Hindlimb muscle (tissue), 1 donor: ENCODE results near the gene ZNF528. TPM values are rescaled to one million over a fixed set of nuclear protein-coding genes. Genes with fewer than 3 reads are reported as not detected.

ENCODE experiments used
- DNase-seq: peaks from one replicate; pipeline ENCODE4 v3.0.0-alpha.2; 2013
- polyA plus RNA-seq: library from polyadenylated mRNA; unstranded; fragments of 120-200 nt; gene quantifications from one replicate; pipeline ENCODE4 v1.2.1, GENCODE V29; 2013; ENCODE audit not compliant: insufficient read length

Gene ZNF528
- polyA plus RNA-seq = 25.1 TPM

DNA sequence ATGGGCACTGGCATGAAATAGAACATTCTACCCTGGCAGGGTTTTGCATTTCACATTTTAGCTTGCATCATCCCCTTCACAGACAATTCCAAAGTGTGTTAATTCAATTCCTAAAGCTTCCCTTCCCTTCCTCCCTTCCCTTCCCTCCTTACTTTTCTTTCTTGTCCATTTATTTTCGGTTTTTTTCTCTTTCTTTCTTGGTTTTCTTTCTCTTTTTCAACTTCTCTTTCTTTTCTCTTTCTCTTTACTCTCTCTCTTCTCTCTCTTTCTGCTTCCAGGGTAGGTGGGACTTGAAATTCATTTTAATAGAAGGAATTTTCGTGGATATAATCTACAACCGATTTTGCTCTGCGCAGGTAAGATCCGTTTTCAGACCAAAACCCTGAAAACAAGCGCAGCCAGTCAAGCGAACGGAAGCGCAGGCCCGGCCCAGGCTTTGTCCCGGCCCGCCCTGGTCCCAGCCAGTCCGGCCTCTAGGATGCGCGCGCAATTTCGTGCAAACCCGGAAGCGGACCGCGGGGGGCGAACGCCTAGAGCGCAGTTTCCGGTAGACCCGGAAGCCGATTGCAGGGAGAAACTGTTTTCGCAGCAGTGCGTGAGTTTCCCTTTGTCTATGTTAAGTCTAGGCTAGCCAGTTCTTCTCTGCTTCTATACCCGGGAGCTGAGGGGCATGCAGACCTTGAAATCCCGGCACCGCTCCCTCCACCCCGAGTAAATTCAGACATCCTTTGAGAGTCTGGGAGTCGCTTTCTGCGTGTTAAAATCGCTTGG lies at the start of gene ZNF528:
TSS of gene ZNF528 (plus strand) at position 540 of the 771 bp plus-strand sequence. CDS start 4,165 bp downstream, outside the sequence.
- DNase-seq = peak; percentile 94

- DNase-seq = no peak
These were observed 46.1 kb upstream of the ZNF528 start for GRCh38 chr19:52351512-52351911.

DNA sequence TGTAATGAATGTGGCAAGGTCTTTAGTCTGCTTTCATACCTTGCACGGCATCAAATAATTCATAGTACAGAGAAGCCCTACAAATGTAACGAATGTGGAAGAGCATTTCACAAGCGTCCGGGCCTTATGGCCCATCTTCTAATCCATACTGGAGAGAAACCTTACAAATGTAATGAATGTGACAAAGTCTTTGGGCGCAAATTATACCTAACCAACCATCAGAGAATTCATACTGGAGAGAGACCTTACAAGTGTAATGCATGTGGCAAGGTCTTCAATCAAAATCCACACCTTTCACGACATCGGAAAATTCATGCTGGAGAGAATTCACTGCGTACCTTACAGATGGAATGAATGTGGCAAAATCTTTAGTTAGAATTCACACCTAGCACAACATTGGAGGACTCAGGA lies 31.2 kb upstream of the ZNF528 start:
- no peak for DNase-seq

GRCh38 chr19:52369559-52370340 lies 27.9 kb upstream of the ZNF528 start, which contains the start of gene ZNF880:
Gene ZNF880 (plus strand): TSS chr19:52369923. CDS start chr19:52369966, 43 bp downstream.
- peak; percentile 96 for DNase-seq

GRCh38 chr19:52370341-52370710 lies 27.3 kb upstream of the ZNF528 start:
- no peak for DNase-seq

DNA sequence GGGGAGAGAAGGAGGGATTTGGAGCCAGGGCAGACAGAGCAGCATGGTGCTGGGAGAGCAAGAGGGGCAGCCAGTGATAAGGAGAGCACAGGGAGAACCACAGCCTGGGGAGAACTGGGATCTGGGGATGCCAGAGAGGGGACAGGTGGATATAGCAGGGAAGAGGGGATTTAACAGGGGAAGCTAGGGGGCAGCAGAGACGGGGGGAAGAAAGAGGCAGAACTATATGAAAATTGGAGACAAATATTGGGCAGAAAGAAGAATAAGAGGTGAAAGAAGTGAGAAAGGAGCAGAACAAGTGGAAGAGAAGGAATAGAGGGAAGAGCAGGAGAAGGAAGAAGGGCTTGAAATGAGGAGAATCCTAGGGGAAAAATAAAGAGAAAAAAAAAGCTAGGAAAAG lies 6.5 kb upstream of the ZNF528 start:
- DNase-seq = no peak

DNA sequence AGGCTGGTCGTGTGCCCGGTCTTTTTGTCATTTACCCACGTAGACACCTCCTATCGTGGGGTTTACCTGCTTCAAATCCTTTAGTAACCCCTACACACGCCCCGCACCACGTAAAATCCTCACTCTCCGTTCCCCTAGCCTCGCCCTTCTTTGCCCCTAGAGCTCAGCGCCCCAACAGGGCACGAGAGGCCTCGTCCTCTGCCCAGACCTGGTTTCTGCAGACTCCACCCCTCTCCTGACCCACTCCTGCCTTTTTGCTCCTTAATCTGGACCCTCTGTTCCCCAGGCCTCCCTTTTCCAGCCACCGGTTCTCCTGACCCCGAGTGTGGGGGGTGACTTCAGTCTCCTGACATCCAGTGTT lies 412 bp downstream of the ZNF528 start:
- DNase-seq = no peak

DNA sequence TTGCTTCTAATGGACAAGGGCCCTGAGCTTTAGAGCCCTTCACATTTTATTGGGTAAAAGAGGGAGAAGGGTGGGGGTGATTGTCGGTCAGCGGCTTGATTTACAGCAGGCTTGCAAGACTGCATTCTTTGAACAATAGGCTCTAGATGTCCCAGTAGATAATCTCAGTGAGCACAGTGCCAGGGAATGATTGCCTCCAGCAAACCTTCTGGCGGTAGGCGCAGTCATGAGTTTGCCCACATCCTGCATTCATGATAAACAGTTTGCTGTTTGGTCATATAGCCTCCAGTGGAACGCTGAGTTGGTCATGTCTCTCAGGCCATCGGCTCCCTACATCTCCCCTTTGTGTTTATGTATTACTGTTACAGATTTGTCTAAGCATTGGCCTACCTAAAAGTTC lies 12.6 kb downstream of the ZNF528 start:
- DNase-seq = no peak

- DNase-seq = no peak
These were observed 18.1 kb downstream of the ZNF528 start for GRCh38 chr19:52415711-52416110.

DNA sequence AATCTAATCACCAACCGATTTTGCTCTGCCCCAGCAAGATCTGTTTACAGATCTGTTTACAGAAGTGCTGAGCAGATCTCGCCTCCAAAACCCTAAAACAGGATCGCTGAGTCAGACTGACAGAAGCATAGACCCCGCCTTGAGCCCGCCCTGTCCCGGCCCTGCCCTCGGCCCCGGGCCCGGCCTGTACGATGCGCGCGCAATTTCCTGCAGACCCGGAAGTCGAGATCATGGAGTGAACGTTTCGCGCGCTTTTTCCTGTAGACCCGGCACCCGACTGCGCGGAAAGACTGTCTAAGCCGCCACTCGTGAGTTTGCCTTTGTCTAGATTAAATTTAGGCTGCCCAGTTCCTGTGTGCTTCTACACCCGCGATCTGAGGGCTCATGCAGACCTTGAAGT lies 31.3 kb downstream of the ZNF528 start, which contains the start of gene ZNF534:
TSS of gene ZNF534 (plus strand) at position 212 of the 400 bp plus-strand sequence. CDS start 2,327 bp downstream, outside the sequence.
- no peak for DNase-seq

- DNase-seq = no peak
These were observed 44.5 kb downstream of the ZNF528 start for GRCh38 chr19:52442179-52442578.

DNA sequence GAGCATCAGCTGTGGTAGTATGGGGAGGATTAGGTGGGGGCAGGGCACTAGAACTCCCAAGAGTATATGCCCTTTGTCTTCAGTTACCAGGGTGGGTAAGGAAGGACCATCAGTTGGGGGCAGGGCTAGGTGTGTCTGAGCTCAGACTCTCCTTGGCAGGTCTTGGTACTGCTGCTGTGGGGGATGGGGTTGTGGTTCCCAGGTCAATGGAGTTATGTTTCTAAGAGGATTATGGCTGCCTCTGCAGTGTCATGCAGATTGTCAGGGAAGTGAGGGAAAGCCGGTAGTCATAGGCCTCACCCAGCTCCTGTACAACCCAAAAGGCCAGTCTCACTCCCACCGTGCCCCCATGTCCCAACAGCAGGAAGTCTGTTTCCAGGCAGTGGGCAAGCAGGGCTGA lies 46.9 kb downstream of the ZNF528 start:
- no peak for DNase-seq

DNA sequence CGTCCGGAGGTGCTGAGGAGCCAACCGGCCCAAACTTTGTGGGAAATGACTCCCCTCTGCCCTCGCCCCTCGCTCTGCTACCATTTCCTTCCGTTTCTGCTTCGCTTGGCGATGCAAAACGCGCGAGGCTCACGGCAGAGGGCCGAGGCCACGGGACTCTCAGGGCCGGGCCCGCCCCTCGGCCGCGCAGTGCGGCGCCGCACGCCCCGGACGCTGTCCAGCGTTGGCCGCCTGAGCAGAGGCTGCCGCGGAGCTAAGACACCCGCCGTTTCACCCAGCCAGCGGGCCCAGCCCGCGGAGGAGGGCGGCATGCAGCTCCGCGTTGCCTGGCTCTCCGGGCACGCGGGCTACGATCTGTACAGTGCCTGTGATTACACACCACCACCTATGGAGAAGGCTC lies 53.6 kb downstream of the ZNF528 start:
- DNase-seq = no peak

- peak; percentile 87 for DNase-seq
These were observed 55.9 kb downstream of the ZNF528 start, which contains the start of gene ZNF578 for GRCh38 chr19:52453324-52454094. Gene ZNF578 (plus strand): TSS chr19:52453553. CDS start chr19:52501846, 48,293 bp downstream.

DNA sequence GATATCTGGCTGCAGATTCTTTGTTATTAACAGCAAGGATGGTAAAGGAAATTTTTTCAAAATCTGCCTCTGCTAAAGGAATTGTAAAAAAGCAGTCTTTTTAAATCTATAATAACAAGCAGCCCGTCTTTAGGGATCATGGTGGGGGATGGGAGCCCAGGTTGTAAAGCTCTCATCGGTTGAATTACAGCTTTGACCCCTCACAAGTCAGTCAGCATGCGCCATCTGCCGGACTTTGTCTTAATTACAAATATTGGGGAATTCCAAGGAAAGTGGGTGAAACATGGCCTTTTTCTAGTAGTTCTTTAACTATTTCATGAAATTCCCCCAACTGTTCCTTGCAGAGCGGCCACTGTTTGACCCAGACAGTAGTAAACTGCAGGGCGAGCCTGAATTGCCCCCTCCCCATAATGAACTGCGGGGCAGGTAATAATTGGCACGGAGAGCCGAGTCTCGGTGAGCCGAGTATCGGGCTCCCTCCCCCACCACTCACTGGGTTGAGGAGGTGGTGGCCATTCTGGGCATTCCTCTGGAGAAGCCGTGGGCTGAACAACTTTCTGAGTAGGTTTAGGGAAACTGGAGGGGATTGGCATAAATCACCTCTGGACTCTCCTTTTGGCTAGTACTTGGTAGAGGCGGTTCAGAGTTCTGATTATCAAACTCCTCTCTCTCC lies 67.3 kb downstream of the ZNF528 start:
- no peak for DNase-seq

Other genes with a start within 250 kb of the ZNF528 start
- gene ZNF836, start 226.2 kb upstream of the ZNF528 start, polyA plus RNA-seq = 9.0 TPM
- 332 TPM for gene PPP2R1A, start 207.8 kb upstream of the ZNF528 start, polyA plus RNA-seq
- 12.2 TPM for gene ZNF766, start 128.3 kb upstream of the ZNF528 start, polyA plus RNA-seq
- 8.9 TPM for gene ZNF480, start 100.7 kb upstream of the ZNF528 start, polyA plus RNA-seq
- gene ZNF610, start 61.6 kb upstream of the ZNF528 start, polyA plus RNA-seq = 3.7 TPM
- gene ZNF880, start 27.9 kb upstream of the ZNF528 start, polyA plus RNA-seq = 16.4 TPM
- 0.75 TPM for gene ZNF534, start 31.3 kb downstream of the ZNF528 start, polyA plus RNA-seq
- 2.7 TPM for gene ZNF578, start 55.7 kb downstream of the ZNF528 start, polyA plus RNA-seq
- gene ZNF808, start 129.8 kb downstream of the ZNF528 start, polyA plus RNA-seq = 8.4 TPM
- gene ZNF701, start 172.4 kb downstream of the ZNF528 start, polyA plus RNA-seq = 11.2 TPM
- 62.9 TPM for gene ZNF83, start 240.5 kb downstream of the ZNF528 start, polyA plus RNA-seq